Psoas muscle (tissue), 8 donors: Measurements from ENCODE around the gene SLC43A1. TPM values are rescaled to one million over a fixed set of nuclear protein-coding genes. Genes with fewer than 3 reads are reported as not detected.
A peak's percentile ranks its signal among the peaks of the same experiment; 100 is the strongest.
"Not testable (repeated sequence)": the region's sequence is repeated elsewhere in the genome, so short reads cannot be mapped to it uniquely, and the experiment has no call there.

ENCODE experiments used
- ATAC-seq, 4 donors: fragments of 200-7000 bp; cut with Tn5 transposase; one replicate each; pipeline ENCODE4 v1.9.1; 2020; ENCODE audit warnings: moderate library complexity in 3 of 4, mild to moderate bottlenecking in 2 of 4
- DNase-seq, 2 donors: peaks; one replicate each; pipeline ENCODE4 v3.0.0-alpha.2; 2020
- H3K27ac ChIP-seq: fragments of 200-600 bp; one replicate; pipeline ENCODE4 v1.8.0; 2022
- H3K27me3 ChIP-seq, 3 donors: fragments of 200-600 bp in 1 of 3; one replicate each; pipeline versions ENCODE4 v1.6.1 to v1.8.0; 2013 to 2022; ENCODE audit warnings: low read length in 2 of 3, mild to moderate bottlenecking in 2 of 3, moderate library complexity in 1 of 3; ENCODE audit not compliant: insufficient read depth in 3 of 3
- H3K36me3 ChIP-seq, 2 donors: fragments of 200-600 bp in 1 of 2; one replicate each; pipeline versions ENCODE4 v1.6.1 to v1.8.0; 2013 to 2022; ENCODE audit warnings: low read depth in 1 of 2, mild to moderate bottlenecking in 1 of 2, moderate library complexity in 1 of 2; ENCODE audit not compliant: insufficient read depth in 1 of 2
- H3K4me1 ChIP-seq: fragments of 200-600 bp; one replicate; pipeline ENCODE4 v1.8.0; 2022
- H3K4me3 ChIP-seq: fragments of 200-600 bp; one replicate; pipeline ENCODE4 v1.8.0; 2022; ENCODE audit warnings: mild to moderate bottlenecking
- H3K9me3 ChIP-seq: fragments of 200-600 bp; one replicate; pipeline ENCODE4 v1.8.0; 2022
- WGBS, 3 donors: extraction: QIAGEN DNeasy Blood & Tissue Kit; methylation state at CpG; one replicate each; pipeline versions ENCODE4 v1.1.6 to v1.1.7; 2013; 5-methylcytosine and 5-hydroxymethylcytosine counted together
- intact Hi-C, 2 donors: fragments of 100-400 bp; cut with DNase I; formaldehyde crosslinking; loops; one replicate each; pipeline versions ENCODE4 v1.11.0 to v1.14.2; 2022
- polyA plus RNA-seq, 3 donors: library from polyadenylated mRNA; stranded (reverse); fragments of 200-250 nt; gene quantifications; one replicate each; pipeline ENCODE4 v1.2.3, GENCODE V29; 2013
- total RNA-seq, 4 donors: library from RNA; stranded (reverse); fragmentation: NEBNext Ultra II Directional in 2 of 4; extraction: Animal tissue kit (Norgen Biotek cat#: 25700) in 2 of 4; gene quantifications; one replicate each; pipeline versions ENCODE4 v1.2.1 to v1.2.4, GENCODE V29; 2021 to 2023
- TF ChIP-seq, protein P1 (sequence below): fragments of 200-600 bp; IDR thresholded peaks from one replicate; pipeline ENCODE4 v1.8.0; 2022; ENCODE audit warnings: antibody characterized with exemption
- donor health status: healthy with polysubstance abuse.
- donor health status: DM: no; HTN: no; CAD: no; lungs with moderate emphysema.
- donor health status: Bipolar disorder and iron deficiency.
- donor health status: healthy.
- donor health status: DM: yes; HTN: yes; CAD: no.
- donor health status: DM: no; HTN: no; CAD: no.
- donor health status: DM: no; HTN: no; CAD: no.
- donor health status: DM: yes; HTN: yes; CAD: no.

Gene SLC43A1
- total and polyA plus RNA-seq, 7 donors = 3.5 to 15.3 (median 7.5) TPM

DNA sequence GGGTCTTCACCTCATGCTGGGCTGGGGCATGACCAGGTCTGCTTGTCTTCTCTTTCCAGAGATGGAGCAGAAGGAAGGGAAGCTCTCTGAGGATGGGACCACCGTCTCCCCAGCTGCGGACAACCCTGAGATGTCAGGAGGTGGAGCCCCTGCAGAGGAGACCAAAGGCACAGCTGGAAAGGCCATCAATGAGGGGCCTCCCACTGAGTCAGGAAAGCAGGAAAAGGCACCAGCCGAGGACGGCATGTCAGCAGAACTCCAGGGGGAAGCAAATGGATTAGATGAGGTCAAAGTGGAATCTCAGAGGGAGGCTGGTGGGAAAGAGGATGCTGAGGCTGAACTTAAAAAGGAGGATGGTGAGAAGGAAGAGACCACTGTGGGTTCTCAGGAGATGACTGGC lies 27.1 kb upstream of the SLC43A1 start:
- no peaks in the 10 kb centered on the region for H3K9me3 ChIP-seq
- H3K36me3 ChIP-seq = no peaks in the 10 kb centered on the region
- H3K27ac ChIP-seq = peak overlapping the region; percentile 30
- TF ChIP-seq, protein P1, sequence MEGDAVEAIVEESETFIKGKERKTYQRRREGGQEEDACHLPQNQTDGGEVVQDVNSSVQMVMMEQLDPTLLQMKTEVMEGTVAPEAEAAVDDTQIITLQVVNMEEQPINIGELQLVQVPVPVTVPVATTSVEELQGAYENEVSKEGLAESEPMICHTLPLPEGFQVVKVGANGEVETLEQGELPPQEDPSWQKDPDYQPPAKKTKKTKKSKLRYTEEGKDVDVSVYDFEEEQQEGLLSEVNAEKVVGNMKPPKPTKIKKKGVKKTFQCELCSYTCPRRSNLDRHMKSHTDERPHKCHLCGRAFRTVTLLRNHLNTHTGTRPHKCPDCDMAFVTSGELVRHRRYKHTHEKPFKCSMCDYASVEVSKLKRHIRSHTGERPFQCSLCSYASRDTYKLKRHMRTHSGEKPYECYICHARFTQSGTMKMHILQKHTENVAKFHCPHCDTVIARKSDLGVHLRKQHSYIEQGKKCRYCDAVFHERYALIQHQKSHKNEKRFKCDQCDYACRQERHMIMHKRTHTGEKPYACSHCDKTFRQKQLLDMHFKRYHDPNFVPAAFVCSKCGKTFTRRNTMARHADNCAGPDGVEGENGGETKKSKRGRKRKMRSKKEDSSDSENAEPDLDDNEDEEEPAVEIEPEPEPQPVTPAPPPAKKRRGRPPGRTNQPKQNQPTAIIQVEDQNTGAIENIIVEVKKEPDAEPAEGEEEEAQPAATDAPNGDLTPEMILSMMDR = no peak
- peaks cover 4% of the 10 kb centered on the region for H3K4me1 ChIP-seq
- no peaks in the 10 kb centered on the region for H3K27me3 ChIP-seq
- ATAC-seq = no peak
- 27 to 41% (median 31%) methylated on average over 4 of the region's 4 CpGs for WGBS, 3 donors
- intact Hi-C loops = no loop called here
- DNase-seq = no peak
- H3K4me3 ChIP-seq = no peak overlapping the region

DNA sequence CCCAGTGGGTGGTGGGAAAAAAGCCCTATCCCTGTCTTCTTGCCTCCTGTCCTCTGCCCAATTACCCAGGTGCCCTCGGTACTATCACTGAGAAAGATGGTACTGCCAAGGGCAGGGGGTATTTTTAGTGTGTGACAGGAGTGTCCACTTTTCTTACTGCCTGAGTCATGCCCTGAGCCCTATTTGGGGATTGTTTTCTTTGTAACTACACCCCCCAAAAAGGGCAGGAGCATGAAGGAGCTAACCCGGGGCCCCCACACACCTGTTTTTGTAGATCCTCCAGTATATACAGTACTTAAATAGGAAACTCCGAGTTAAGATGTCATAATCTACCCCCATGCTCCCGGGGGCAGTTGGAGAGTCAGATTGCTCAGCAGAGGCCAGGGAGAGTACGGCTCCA lies 25.7 kb upstream of the SLC43A1 start:
- 22 to 25% (median 25%) methylated on average over 5 of the region's 5 CpGs for WGBS, 3 donors
- H3K27ac ChIP-seq = peak overlapping the region; percentile 75
- H3K9me3 ChIP-seq = no peaks in the 10 kb centered on the region
- ATAC-seq = peak; percentile 83 to 90 (median 86)
- H3K4me3 ChIP-seq = peak overlapping the region; percentile 26
- intact Hi-C loops = no loop called here
- TF ChIP-seq, protein P1 = no peak
- no peak for DNase-seq
- no peaks in the 10 kb centered on the region for H3K27me3 ChIP-seq
- no peaks in the 10 kb centered on the region for H3K36me3 ChIP-seq
- H3K4me1 ChIP-seq = peaks cover 4% of the 10 kb centered on the region

DNA sequence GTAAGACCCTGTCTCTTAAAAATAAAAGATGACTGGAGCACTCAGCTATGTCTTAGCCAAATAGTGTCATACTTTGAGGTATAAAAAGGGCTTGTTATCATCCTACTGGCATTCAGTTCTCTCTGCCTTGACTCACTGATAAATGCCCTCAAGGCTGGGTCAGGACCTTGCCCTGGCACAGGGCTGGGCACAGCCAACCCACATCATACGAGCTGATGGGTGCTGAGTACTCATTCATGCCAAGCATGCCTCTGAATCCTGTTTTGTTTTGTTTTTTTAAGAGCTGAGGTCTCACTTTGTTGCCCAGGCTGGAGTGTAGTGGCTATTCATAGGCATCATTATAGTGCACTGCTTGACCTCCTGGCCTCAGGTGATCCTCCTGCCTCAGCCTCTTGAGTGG lies 23.8 kb upstream of the SLC43A1 start:
- DNase-seq (no peak), ATAC-seq (peak; percentile 41 to 74 (median 54))
- TF ChIP-seq, protein P1 = no peak
- intact Hi-C loops = no loop called here
- no peaks in the 10 kb centered on the region for H3K36me3 ChIP-seq
- WGBS, 3 donors = 35 to 53% (median 40%) methylated on average over 1 of the region's 1 CpG
- peaks cover 4% of the 10 kb centered on the region for H3K4me1 ChIP-seq
- H3K9me3 ChIP-seq = no peaks in the 10 kb centered on the region
- no peaks in the 10 kb centered on the region for H3K27me3 ChIP-seq
- H3K27ac ChIP-seq = peak overlapping the region; percentile 75
- no peak overlapping the region for H3K4me3 ChIP-seq

DNA sequence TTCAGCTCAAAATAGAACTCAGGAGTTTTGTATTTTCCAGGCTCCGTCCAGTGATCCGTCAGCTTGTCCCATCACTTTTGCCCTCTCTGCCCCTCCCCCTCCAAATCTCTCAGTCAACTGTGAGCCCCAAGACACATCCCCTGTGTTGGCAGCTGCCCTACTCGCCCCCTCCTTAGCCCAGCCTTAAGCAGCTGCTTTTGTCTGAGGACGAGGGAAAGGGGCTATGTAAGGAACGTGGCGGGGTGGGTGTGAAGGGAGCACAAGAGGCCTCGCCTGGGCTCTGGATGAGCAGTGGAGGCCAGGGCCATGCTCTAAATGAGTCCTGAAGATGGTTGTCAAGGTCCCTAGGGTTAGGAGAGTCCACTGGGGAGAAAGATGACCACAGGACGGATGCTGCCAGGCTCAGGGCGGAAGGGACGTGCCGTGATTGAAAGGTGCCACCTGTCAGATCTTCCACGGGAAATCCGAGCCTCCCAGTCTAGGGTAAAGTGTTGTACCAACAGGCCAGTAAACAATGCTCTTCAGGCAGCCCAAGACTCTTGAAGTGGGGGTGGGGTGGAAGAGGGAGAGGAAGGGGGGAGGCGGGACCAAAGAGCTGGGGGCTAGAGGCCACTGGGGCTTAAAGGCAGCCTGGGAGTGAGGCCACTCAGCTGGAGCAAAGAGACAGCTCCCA lies 21.6 kb upstream of the SLC43A1 start, which contains the start of gene SMTNL1:
Gene SMTNL1 (plus strand): TSS at position 649 of the 673 bp plus-strand sequence. CDS start 5,048 bp downstream, outside the sequence.
- no peak for DNase-seq
- ATAC-seq = peak; percentile 72 to 74 (median 73)
- 27 to 42% (median 31%) methylated on average over 13 to 14 of the region's 14 CpGs for whole genome bisulfite sequencing, 3 donors
- Histone ChIP-seq H3K27ac (peak within 1 kb of the TSS; percentile 75), H3K36me3 (no peaks in the 10 kb centered on the region), H3K4me3 (peak within 1 kb of the TSS; percentile 40), H3K27me3 (no peaks in the 10 kb centered on the region), H3K9me3 (no peaks in the 10 kb centered on the region), H3K4me1 (peaks cover 4% of the 10 kb centered on the region)
- TF ChIP-seq, protein P1 = no peak
- intact Hi-C loops = no loop called here

DNA sequence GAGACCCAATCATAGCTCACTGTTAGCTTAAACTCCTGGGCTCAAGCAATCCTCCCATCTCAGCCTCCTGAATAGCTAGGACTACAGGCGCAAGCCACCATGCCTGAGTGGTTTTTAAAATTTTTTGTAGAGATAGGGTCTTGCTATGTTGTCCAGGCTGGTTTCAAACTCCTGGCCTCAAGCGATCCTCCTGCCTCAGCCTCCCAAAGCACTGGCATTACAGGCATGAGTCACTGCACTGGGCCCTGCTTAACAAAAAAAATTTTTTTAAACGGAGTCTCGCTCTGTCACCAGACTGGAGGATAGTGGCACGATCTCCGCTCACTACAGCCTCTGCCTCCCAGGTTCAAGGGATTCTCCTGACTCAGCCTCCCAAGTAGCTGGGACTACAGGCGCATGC lies 18.9 kb upstream of the SLC43A1 start:
- H3K36me3 ChIP-seq, intact Hi-C loops, ATAC-seq, H3K4me3 ChIP-seq, DNase-seq, H3K27me3 ChIP-seq, H3K27ac ChIP-seq, H3K9me3 ChIP-seq: not testable (repeated sequence)
- WGBS, 3 donors = 94 to 97% (median 96%) methylated on average over 7 of the region's 7 CpGs
- H3K4me1 ChIP-seq = peaks cover 11% of the 10 kb centered on the region
